K562 (cell line): ENCODE results near the gene RBM5. TPM values are rescaled to one million over a fixed set of nuclear protein-coding genes. Genes with fewer than 3 reads are reported as not detected.

Experiments used
- ATAC-seq: fragments of 200-7000 bp; cut with Tn5 transposase; 3 replicates; pipeline ENCODE4 v1.9.1; 2020; ENCODE audit warnings: moderate library complexity
- BruUV-seq: library from RNA; stranded (reverse); fragments of 400-500 nt; replicated peaks from 2 replicates; lab custom pipeline; 2021; lab: Mats Ljungman, UMichigan
- CTCF ChIA-PET: fragments of 300-600 bp; formaldehyde crosslinking; extraction: SDS; loops from one replicate; lab custom pipeline; 2021; ENCODE audit warnings: low intra/inter-chr PET ratio; lab: Yijun Ruan, JAX
- POLR2A ChIA-PET: fragments of 300-600, 350-650 bp; sonication (Branson Sonifier 250); formaldehyde crosslinking; extraction: SDS; loops from one replicate; lab custom pipeline; 2021; ENCODE audit warnings: antibody characterized with exemption, inconsistent platforms; lab: Yijun Ruan, JAX
- DNase-seq, 4 experiments: peaks; one replicate each; pipeline versions ENCODE4 v3.0.0 to v3.0.0-alpha.2; 2011 to 2018; ENCODE audit warnings: low spot score in 3 of 4, mixed read lengths in 3 of 4; ENCODE audit errors: extremely low read depth in 1 of 4
- FAIRE-seq: peaks from 2 replicates; lab custom pipeline; 2011; peaks lifted over from hg19 to GRCh38; lab: Jason Lieb, UNC
- H2AFZ ChIP-seq: 2 replicates; pipeline ENCODE4 v1.6.0; 2011; ENCODE audit warnings: low read depth, low read length, control low read depth, inconsistent platforms
- H3K27ac ChIP-seq: fragments of 200-600 bp; 3 replicates; pipeline ENCODE4 v1.8.0; 2011; ENCODE audit warnings: low read depth, mild to moderate bottlenecking, control low read depth, inconsistent platforms, low read length, moderate library complexity, mixed read lengths; ENCODE audit errors: extremely low read depth
- H3K27me3 ChIP-seq, 2 experiments: fragments of 300-600 bp in 1 of 2; 2 replicates in 1 of 2; 3 replicates in 1 of 2; pipeline versions ENCODE4 v1.6.0 to v1.8.0; 2011; ENCODE audit warnings: inconsistent platforms in 2 of 2, low read length in 2 of 2, mild to moderate bottlenecking in 1 of 2, mixed read lengths in 1 of 2, moderate library complexity in 1 of 2; ENCODE audit not compliant: control insufficient read depth in 2 of 2, insufficient read depth in 2 of 2
- H3K36me3 ChIP-seq: fragments of 300-600 bp; 3 replicates; pipeline ENCODE4 v1.8.0; 2011; ENCODE audit warnings: mild to moderate bottlenecking, low read length, inconsistent platforms; ENCODE audit not compliant: control insufficient read depth, insufficient read depth
- H3K4me1 ChIP-seq, 2 experiments: fragments of 200-600 bp in 1 of 2; replicated peaks in 1 of 2; 2 replicates in 1 of 2; 3 replicates in 1 of 2; pipeline versions ENCODE4 v1.5.1 to v1.8.0; 2011; ENCODE audit warnings: inconsistent platforms in 2 of 2, low read length in 2 of 2, mild to moderate bottlenecking in 1 of 2, mixed read lengths in 1 of 2, moderate library complexity in 1 of 2; ENCODE audit not compliant: control insufficient read depth in 2 of 2, insufficient read depth in 2 of 2
- H3K4me2 ChIP-seq: 2 replicates; pipeline ENCODE4 v1.6.1; 2011; ENCODE audit warnings: low read length, control low read depth, inconsistent platforms, mixed read lengths; ENCODE audit not compliant: insufficient read depth
- H3K4me3 ChIP-seq: fragments of 200-600 bp; sonication (generic), shearing (Covaris generic); 2 replicates; pipeline ENCODE4 v1.5.1; 2016; ENCODE audit warnings: control low read depth, inconsistent platforms
- H3K79me2 ChIP-seq: fragments of 200-600 bp; 3 replicates; pipeline ENCODE4 v1.8.0; 2011; ENCODE audit warnings: low read length, inconsistent platforms; ENCODE audit not compliant: control insufficient read depth, insufficient read depth
- H3K9ac ChIP-seq, 2 experiments: 2 replicates each; pipeline versions ENCODE4 v1.6.0 to v1.6.1; 2011; ENCODE audit warnings: low read depth in 2 of 2, low read length in 2 of 2, control low read depth in 1 of 2, inconsistent platforms in 1 of 2, mild to moderate bottlenecking in 1 of 2, mixed read lengths in 1 of 2; ENCODE audit not compliant: insufficient read depth in 1 of 2
- H3K9me1 ChIP-seq: one replicate; pipeline ENCODE4 v1.6.0; 2011; ENCODE audit warnings: inconsistent platforms, mild to moderate bottlenecking, low read length, moderate library complexity; ENCODE audit not compliant: control insufficient read depth, insufficient read depth
- H3K9me3 ChIP-seq: replicated peaks from 2 replicates; pipeline ENCODE4 v1.5.1; 2011; ENCODE audit warnings: low read depth, low read length, inconsistent platforms; ENCODE audit not compliant: control insufficient read depth, insufficient read depth
- H4K20me1 ChIP-seq: replicated peaks from 2 replicates; pipeline ENCODE4 v1.6.1; 2011; ENCODE audit warnings: low read length, inconsistent platforms, mixed read lengths; ENCODE audit not compliant: control insufficient read depth, insufficient read depth
- HDAC1 ChIP-seq, 2 experiments: fragments of 450-650 bp; IDR thresholded peaks; 2 replicates each; pipeline ENCODE4 v1.6.1; 2016 to 2017; ENCODE audit warnings: inconsistent platforms in 1 of 2, mild to moderate bottlenecking in 1 of 2, moderate library complexity in 1 of 2
- PCBP1 ChIP-seq: fragments of 200-400 bp; formaldehyde crosslinking; IDR thresholded peaks from 2 replicates; pipeline ENCODE4 v1.6.1; 2018; ENCODE audit warnings: mild to moderate bottlenecking, low read depth, low read length; ENCODE audit not compliant: poor library complexity, severe bottlenecking
- STAT5B ChIP-seq: fragments of 250-450 bp; sonication (Bioruptor Pico); IDR thresholded peaks from 2 replicates; pipeline ENCODE4 v1.8.0; 2021; ENCODE audit warnings: mild to moderate bottlenecking, inconsistent platforms
- ZNF165 ChIP-seq: fragments of 250-450 bp; sonication (Bioruptor Pico); IDR thresholded peaks from 2 replicates; pipeline ENCODE4 v1.4.0; 2020; ENCODE audit warnings: borderline replicate concordance
- WGBS: fragments of 100-300 bp; shearing (Covaris generic); methylation state at CpG from one replicate; pipeline ENCODE4 v1.1.6; 2016; ENCODE audit warnings: low coverage, mixed read lengths; ENCODE audit not compliant: insufficient coverage; ENCODE audit errors: missing lambda C conversion rate; 5-methylcytosine and 5-hydroxymethylcytosine counted together
- in situ Hi-C: fragments of 300-500 bp; cut with MboI; formaldehyde crosslinking; loops from 4 replicates; pipeline ENCODE4 v1.15.0; 2018; ENCODE audit warnings: inconsistent platforms, mixed read lengths
- intact Hi-C: fragments of 100-400 bp; cut with micrococcal nuclease; formaldehyde crosslinking; loops from 2 replicates; pipeline ENCODE4 v1.14.2; 2022
- polyA plus RNA-seq, 8 experiments: library from polyadenylated mRNA; depleted of rRNA in 4 of 8; stranded (reverse) in 5 of 8; unstranded in 3 of 8; fragments of >200 nt; fragmentation: Nextera tagmentation in 2 of 8; fragmentation: Illumina TruSeq in 1 of 8; extraction: Ambion mirVana in 2 of 8; extraction: Trizol in 1 of 8; gene quantifications; 2 replicates each; pipeline versions ENCODE4 v1.2.1 to v1.2.3, GENCODE V29; 2011 to 2014; ENCODE audit warnings: inconsistent platforms in 1 of 8, missing spikeins in 1 of 8
- total RNA-seq, 7 experiments: library from RNA; depleted of rRNA in 6 of 7; stranded (reverse); fragments of >200 nt in 6 of 7; fragmentation: Illumina TruSeq in 2 of 7; extraction: Trizol in 2 of 7; gene quantifications; 2 replicates each; pipeline versions ENCODE4 v1.2.1 to v1.2.3, GENCODE V29; 2011 to 2021; ENCODE audit warnings: low replicate concordance in 1 of 7
- TF ChIP-seq, protein P1 (sequence below): conservative IDR thresholded peaks from 2 replicates; pipeline ENCODE4 v1.6.1; 2011; ENCODE audit warnings: low read depth, mild to moderate bottlenecking, low read length; ENCODE audit not compliant: control insufficient read depth
- TF ChIP-seq, protein P2 (sequence below): sonication (generic); formaldehyde crosslinking; IDR thresholded peaks from 2 replicates; pipeline ENCODE4 v1.8.1; 2023; ENCODE audit warnings: mild to moderate bottlenecking, missing genetic modification reagents, moderate library complexity
- TF ChIP-seq, protein P3 (sequence below), 2 experiments: fragments of 450-650 bp; conservative IDR thresholded peaks; 2 replicates each; pipeline ENCODE4 v1.6.1; 2017; ENCODE audit warnings: mild to moderate bottlenecking in 2 of 2, moderate library complexity in 2 of 2

RBM5 gene
- total and polyA plus RNA-seq, 9 of the 15 experiments (the other 6 are each of a cell fraction or from before 2014, with no cell fraction given) = 24.5 to 153 (median 81.6) TPM

DNA sequence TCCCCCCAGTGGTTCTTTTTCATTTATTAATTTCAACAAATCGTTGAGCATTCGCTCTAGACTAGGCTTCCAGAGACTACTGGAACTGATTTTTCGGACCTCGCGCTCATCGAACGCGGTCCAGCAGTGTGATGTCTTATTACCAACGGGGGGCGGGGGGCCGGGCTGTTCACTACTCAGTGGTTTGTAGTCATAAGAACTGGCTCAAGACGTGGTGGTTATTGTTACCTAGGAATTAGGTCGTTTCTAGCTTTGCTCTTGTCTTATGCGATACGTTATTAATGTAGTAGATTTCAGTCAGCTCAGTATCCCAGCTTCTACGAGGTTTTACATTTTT, 858 bp downstream of the RBM5 start:
- no peaks in the 10 kb centered on the region for H3K9me3 ChIP-seq
- POLR2A ChIA-PET = interaction anchor here (0.6 to 2.6 kb wide), 7 partner anchors 9 to 284 kb away, joined by 3 to 12 read pairs (median 4); no protein-coding TSS in a partner anchor
- H3K79me2 ChIP-seq = peaks cover 36% of the 10 kb centered on the region
- TF ChIP-seq HDAC1 (IDR thresholded peaks at IDR 0.05) = 0 out of 4 replicates have a peak, but pooled peaks of 1 of the 2 experiments have one; percentile 4
- no peak for TF ChIP-seq STAT5B
- TF ChIP-seq, protein P1, sequence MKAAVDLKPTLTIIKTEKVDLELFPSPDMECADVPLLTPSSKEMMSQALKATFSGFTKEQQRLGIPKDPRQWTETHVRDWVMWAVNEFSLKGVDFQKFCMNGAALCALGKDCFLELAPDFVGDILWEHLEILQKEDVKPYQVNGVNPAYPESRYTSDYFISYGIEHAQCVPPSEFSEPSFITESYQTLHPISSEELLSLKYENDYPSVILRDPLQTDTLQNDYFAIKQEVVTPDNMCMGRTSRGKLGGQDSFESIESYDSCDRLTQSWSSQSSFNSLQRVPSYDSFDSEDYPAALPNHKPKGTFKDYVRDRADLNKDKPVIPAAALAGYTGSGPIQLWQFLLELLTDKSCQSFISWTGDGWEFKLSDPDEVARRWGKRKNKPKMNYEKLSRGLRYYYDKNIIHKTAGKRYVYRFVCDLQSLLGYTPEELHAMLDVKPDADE = 0 out of 2 replicates have a peak, but pooled peaks have one; percentile 2
- TF ChIP-seq, protein P2, sequence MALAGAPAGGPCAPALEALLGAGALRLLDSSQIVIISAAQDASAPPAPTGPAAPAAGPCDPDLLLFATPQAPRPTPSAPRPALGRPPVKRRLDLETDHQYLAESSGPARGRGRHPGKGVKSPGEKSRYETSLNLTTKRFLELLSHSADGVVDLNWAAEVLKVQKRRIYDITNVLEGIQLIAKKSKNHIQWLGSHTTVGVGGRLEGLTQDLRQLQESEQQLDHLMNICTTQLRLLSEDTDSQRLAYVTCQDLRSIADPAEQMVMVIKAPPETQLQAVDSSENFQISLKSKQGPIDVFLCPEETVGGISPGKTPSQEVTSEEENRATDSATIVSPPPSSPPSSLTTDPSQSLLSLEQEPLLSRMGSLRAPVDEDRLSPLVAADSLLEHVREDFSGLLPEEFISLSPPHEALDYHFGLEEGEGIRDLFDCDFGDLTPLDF = no peak
- no peak for TF ChIP-seq ZNF165 (CRISPR knock-in tag)
- TF ChIP-seq, protein P3, sequence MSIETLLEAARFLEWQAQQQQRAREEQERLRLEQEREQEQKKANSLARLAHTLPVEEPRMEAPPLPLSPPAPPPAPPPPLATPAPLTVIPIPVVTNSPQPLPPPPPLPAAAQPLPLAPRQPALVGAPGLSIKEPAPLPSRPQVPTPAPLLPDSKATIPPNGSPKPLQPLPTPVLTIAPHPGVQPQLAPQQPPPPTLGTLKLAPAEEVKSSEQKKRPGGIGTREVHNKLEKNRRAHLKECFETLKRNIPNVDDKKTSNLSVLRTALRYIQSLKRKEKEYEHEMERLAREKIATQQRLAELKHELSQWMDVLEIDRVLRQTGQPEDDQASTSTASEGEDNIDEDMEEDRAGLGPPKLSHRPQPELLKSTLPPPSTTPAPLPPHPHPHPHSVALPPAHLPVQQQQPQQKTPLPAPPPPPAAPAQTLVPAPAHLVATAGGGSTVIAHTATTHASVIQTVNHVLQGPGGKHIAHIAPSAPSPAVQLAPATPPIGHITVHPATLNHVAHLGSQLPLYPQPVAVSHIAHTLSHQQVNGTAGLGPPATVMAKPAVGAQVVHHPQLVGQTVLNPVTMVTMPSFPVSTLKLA (conservative IDR thresholded peaks at IDR 0.05) = 0 out of 4 replicates have a peak, but pooled peaks of 1 of the 2 experiments have one; percentile 14
- TF ChIP-seq PCBP1 = no peak
- CTCF ChIA-PET = no interaction called here
- in situ Hi-C loops = no loop called here
- H2AFZ ChIP-seq = 0 out of 2 replicates have a peak overlapping the region, but pooled peaks have one; percentile 82
- H3K4me1 ChIP-seq = peaks cover 0 to 8% of the 10 kb centered on the region in 2 experiments; a peak in 2 of 5 replicates
- H4K20me1 ChIP-seq = no peaks in the 10 kb centered on the region
- peak overlapping the region; percentile 85 for H3K4me2 ChIP-seq
- FAIRE-seq = peak; percentile 32
- ATAC-seq = peak; percentile 49
- peak overlapping the region; percentile 97 for H3K27ac ChIP-seq
- DNase-seq = peak in 1 of 4 experiments; percentile 28
- peak overlapping the region; percentile 100 for H3K9ac ChIP-seq
- no TSS peak for BruUV-seq
- intact Hi-C loops = loop anchor here (5.0 kb wide), 1 partner anchor 162 kb away; the partner anchor contains the start of gene MON1A
- peak overlapping the region; percentile 76 for H3K4me3 ChIP-seq
- no peaks in the 10 kb centered on the region for H3K27me3 ChIP-seq
- H3K36me3 ChIP-seq = peaks cover 38% of the 10 kb centered on the region
- H3K9me1 ChIP-seq = no peaks in the 10 kb centered on the region
- 0% methylated on average over 16 of the region's 16 CpGs for WGBS
